Neural progenitor cell (in vitro differentiated cells): ENCODE measurements around the gene CD274.

Experiments
- CTCF ChIP-seq: fragments of 200-600 bp; sonication (generic); IDR thresholded peaks from 2 replicates; pipeline ENCODE4 v1.5.1; 2017; ENCODE audit warnings: antibody characterized with exemption, mild to moderate bottlenecking
- EZH2 ChIP-seq: fragments of 200-600 bp; sonication (generic); IDR thresholded peaks from 2 replicates; pipeline ENCODE4 v1.6.1; 2017; ENCODE audit warnings: antibody characterized with exemption, mild to moderate bottlenecking, moderate library complexity

- TF ChIP-seq CTCF (no peak), EZH2 (no peak)
These were observed 18.5 kb downstream of the CD274 start for GRCh38 chr9:5468850-5469249.
